ENCODE measurements around the gene KATNAL1. TPM values are rescaled to one million over a fixed set of nuclear protein-coding genes. Genes with fewer than 3 reads are reported as not detected.

The KATNAL1 gene
- total RNA-seq, 4 donors from 2014 or later: 4.4 to 9.8 (median 6.7) TPM

DNA sequence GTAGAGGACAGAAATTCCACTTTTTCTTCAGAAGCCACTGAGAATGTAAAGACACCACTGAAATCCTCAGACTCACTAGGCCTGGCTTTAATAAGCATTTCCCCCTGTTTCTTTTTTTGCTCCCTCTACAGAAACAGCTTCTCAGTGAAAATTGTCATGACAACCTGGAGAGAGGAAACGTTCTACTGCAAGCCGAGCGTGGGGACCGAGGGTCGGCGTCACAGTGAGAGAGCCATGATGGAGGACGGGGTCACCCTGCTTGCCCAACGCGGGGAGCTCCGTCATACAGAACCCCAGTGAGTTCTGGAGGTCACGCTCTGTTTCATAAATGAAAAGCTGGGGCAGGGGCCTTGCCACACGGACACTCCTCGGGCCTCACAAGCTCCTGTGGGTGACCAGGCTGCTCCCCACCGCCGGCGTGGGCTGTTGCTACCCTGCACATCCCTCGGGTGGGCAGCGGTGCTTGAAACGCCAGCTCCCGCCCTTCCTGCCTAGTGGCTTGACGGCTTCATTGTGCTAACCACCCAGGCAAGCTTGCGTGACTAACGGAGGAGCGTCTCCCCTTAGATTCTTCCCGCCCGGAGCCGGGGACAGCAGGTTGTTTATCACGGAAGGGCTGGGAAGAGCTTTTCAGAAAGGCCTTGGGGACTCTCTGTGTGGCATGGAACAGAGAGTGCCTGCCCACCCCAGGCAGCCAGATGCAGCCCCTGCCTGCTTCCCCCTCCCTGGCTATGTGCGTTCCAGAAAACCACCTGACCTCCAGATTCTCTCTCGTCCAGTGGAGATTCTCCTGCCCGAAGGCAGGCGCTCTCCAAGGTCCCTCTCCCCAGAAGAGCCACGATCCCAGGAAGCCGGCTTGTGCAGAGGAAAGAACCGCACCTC is 153.6 kb downstream of the KATNAL1 start:
- Histone ChIP-seq H3K27ac (no peak overlapping the region), H3K9me3 (no peaks in the 10 kb centered on the region), H3K4me1 (no peaks in the 10 kb centered on the region), H3K27me3 (peaks cover 3% of the 10 kb centered on the region), H3K4me3 (no peak overlapping the region), H3K36me3 (no peaks in the 10 kb centered on the region)
- in situ Hi-C loops (cut with MboI; ENCODE audit: low pct_ligation_motif_present in 1 of 4, low pct_unique_long_range_greater_than_20kb in 1 of 4, low sequenced_read_pairs in 3 of 4): no loop called here
- intact Hi-C loops (cut with DNase I; ENCODE audit: low total_unique reads): no loop called here
- TF ChIP-seq POLR2AphosphoS5 (IDR thresholded peaks at IDR 0.05): no peak
- TF ChIP-seq CTCF (IDR thresholded peaks at IDR 0.05): no peak
- no peak for TF ChIP-seq POLR2A (IDR thresholded peaks at IDR 0.05)
- no peak for TF ChIP-seq EP300 (IDR thresholded peaks at IDR 0.05; ENCODE audit: low read depth)
- DNase-seq: no peak
- 62% methylated on average over 33 of the region's 35 CpGs; no CpG with 5 or more reads in 1 of the 2 donors for WGBS, 2 donors (ENCODE audit: low coverage in 1 of 2)

Small RNA genes lying within 50 kb of the gene (small RNA-seq; reads per million reads assigned to genes)
- gene RNU6-64P: 0 reads per million in 4 donors

Other genes with a start within 250 kb of the KATNAL1 start
- gene UBE2L5, start 114.9 kb upstream of the KATNAL1 start, total RNA-seq: not detected
- gene HMGB1, start 158.4 kb upstream of the KATNAL1 start, total RNA-seq: 100 to 1,000 TPM; 131 to 274 (median 152) TPM

All from transverse colon (tissue), 4 donors.